Measurements from ENCODE around the gene ZCCHC3. TPM values are rescaled to one million over a fixed set of nuclear protein-coding genes. Genes with fewer than 3 reads are reported as not detected.
A peak's percentile ranks its signal among the peaks of the same experiment; 100 is the strongest.

ZCCHC3 gene
- total and polyA plus RNA-seq, 2 experiments from 2014 or later, result 4.1 to 14.8 TPM

GRCh38 chr20:294602-295001 is 2.8 kb upstream of the ZCCHC3 start:
- Histone ChIP-seq H3K9me2 (ENCODE audit: insufficient read depth) (no peaks in the 10 kb centered on the region), H2AFZ (no peak overlapping the region), H3K36me3 (ENCODE audit: low read depth) (no peaks in the 10 kb centered on the region), H3K4me3 (no peak overlapping the region), H3K4me2 (ENCODE audit: unreplicated experiment) (no peak overlapping the region), H3F3A (ENCODE audit: insufficient read depth) (peaks cover 12% of the 10 kb centered on the region), H3K27ac (no peak overlapping the region), H4K20me1 (ENCODE audit: insufficient read depth) (peaks cover under 1% of the 10 kb centered on the region; the same call in 1 of the 2 replicates), H3K4me1 (ENCODE audit: insufficient read depth) (peaks cover 18% of the 10 kb centered on the region), H3K27me3 (replicated peaks; ENCODE audit: insufficient read depth) (no peaks in the 10 kb centered on the region), H3K9ac (no peak overlapping the region), H3K9me3 (ENCODE audit: low read depth) (no peaks in the 10 kb centered on the region), H3K79me2 (ENCODE audit: insufficient read depth) (peaks cover 33% of the 10 kb centered on the region)
- TF ChIP-seq EZH2phosphoT487 (IDR thresholded peaks at IDR 0.05; ENCODE audit: insufficient read depth, low read depth) (no peak), EZH2 (IDR thresholded peaks at IDR 0.05; ENCODE audit: insufficient read depth, poor library complexity, severe bottlenecking) (no peak)
- WGBS, 2 experiments (ENCODE audit: low coverage in 1 of 2, low lambda C conversion rate in 2 of 2, missing lambda C conversion rate in 2 of 2), result 59 to 66% methylated on average over 5 of the region's 5 CpGs
- no peak for DNase-seq
- in situ Hi-C loops (cut with MboI), result no loop called here

- Histone ChIP-seq H3K27ac (no peak overlapping the region), H3K4me1 (ENCODE audit: insufficient read depth) (peaks cover 24% of the 10 kb centered on the region), H3K79me2 (ENCODE audit: insufficient read depth) (peaks cover 45% of the 10 kb centered on the region), H3F3A (ENCODE audit: insufficient read depth) (peaks cover 18% of the 10 kb centered on the region), H3K4me2 (ENCODE audit: unreplicated experiment) (no peak overlapping the region), H4K20me1 (ENCODE audit: insufficient read depth) (peaks cover 11% of the 10 kb centered on the region; the same call in 1 of the 2 replicates), H3K9me3 (ENCODE audit: low read depth) (no peaks in the 10 kb centered on the region), H3K9me2 (ENCODE audit: insufficient read depth) (no peaks in the 10 kb centered on the region), H3K27me3 (replicated peaks; ENCODE audit: insufficient read depth) (no peaks in the 10 kb centered on the region), H3K36me3 (ENCODE audit: low read depth) (no peaks in the 10 kb centered on the region), H3K9ac (no peak overlapping the region), H2AFZ (no peak overlapping the region), H3K4me3 (no peak overlapping the region)
- no peak for DNase-seq
- TF ChIP-seq EZH2 (IDR thresholded peaks at IDR 0.05; ENCODE audit: insufficient read depth, poor library complexity, severe bottlenecking), result no peak
- no peak for TF ChIP-seq EZH2phosphoT487 (IDR thresholded peaks at IDR 0.05; ENCODE audit: insufficient read depth, low read depth)
- 89 to 91% methylated on average over 4 of the region's 4 CpGs for WGBS, 2 experiments (ENCODE audit: low coverage in 1 of 2, low lambda C conversion rate in 2 of 2, missing lambda C conversion rate in 2 of 2)
- in situ Hi-C loops (cut with MboI), result no loop called here
These were observed 1.6 kb upstream of the ZCCHC3 start for GRCh38 chr20:295804-296203.

GRCh38 chr20:297925-298775 is 780 bp downstream of the ZCCHC3 start:
- Histone ChIP-seq H3K9ac (peak overlapping the region; percentile 92), H2AFZ (peak overlapping the region; percentile 49), H3K4me2 (ENCODE audit: unreplicated experiment) (peak overlapping the region; percentile 87), H3K9me2 (ENCODE audit: insufficient read depth) (no peaks in the 10 kb centered on the region), H3K79me2 (ENCODE audit: insufficient read depth) (peaks cover 59% of the 10 kb centered on the region), H3K27me3 (replicated peaks; ENCODE audit: insufficient read depth) (no peaks in the 10 kb centered on the region), H3K27ac (peak overlapping the region; percentile 81), H3K4me3 (peak overlapping the region; percentile 92), H4K20me1 (ENCODE audit: insufficient read depth) (peaks cover 11% of the 10 kb centered on the region; the same call in 1 of the 2 replicates), H3K9me3 (ENCODE audit: low read depth) (no peaks in the 10 kb centered on the region), H3F3A (ENCODE audit: insufficient read depth) (peaks cover 11% of the 10 kb centered on the region; the same call in 1 of the 2 replicates), H3K4me1 (ENCODE audit: insufficient read depth) (peaks cover 15% of the 10 kb centered on the region), H3K36me3 (ENCODE audit: low read depth) (no peaks in the 10 kb centered on the region)
- in situ Hi-C loops (cut with MboI), result no loop called here
- 0 to 1% methylated on average over 52 to 68 of the region's 75 CpGs for WGBS, 2 experiments (ENCODE audit: low coverage in 1 of 2, low lambda C conversion rate in 2 of 2, missing lambda C conversion rate in 2 of 2)
- DNase-seq, result peak; percentile 88
- TF ChIP-seq EZH2phosphoT487 (IDR thresholded peaks at IDR 0.05; ENCODE audit: insufficient read depth, low read depth) (no peak), EZH2 (IDR thresholded peaks at IDR 0.05; ENCODE audit: insufficient read depth, poor library complexity, severe bottlenecking) (no peak)

- H3K9me2 ChIP-seq (ENCODE audit: insufficient read depth), result no peaks in the 10 kb centered on the region
- H3K4me2 ChIP-seq (ENCODE audit: unreplicated experiment), result peak overlapping the region; percentile 87
- peak overlapping the region; percentile 81 for H3K27ac ChIP-seq
- H3K9ac ChIP-seq, result peak overlapping the region; percentile 92
- peaks cover 15% of the 10 kb centered on the region for H3K4me1 ChIP-seq (ENCODE audit: insufficient read depth)
- no peaks in the 10 kb centered on the region for H3K27me3 ChIP-seq (replicated peaks; ENCODE audit: insufficient read depth)
- TF ChIP-seq EZH2phosphoT487 (IDR thresholded peaks at IDR 0.05; ENCODE audit: insufficient read depth, low read depth) (no peak), EZH2 (IDR thresholded peaks at IDR 0.05; ENCODE audit: insufficient read depth, poor library complexity, severe bottlenecking) (no peak)
- WGBS, 2 experiments (ENCODE audit: low coverage in 1 of 2, low lambda C conversion rate in 2 of 2, missing lambda C conversion rate in 2 of 2), result 3% methylated on average over 15 of the region's 15 CpGs
- H3K4me3 ChIP-seq, result peak overlapping the region; percentile 92
- no peaks in the 10 kb centered on the region for H3K9me3 ChIP-seq (ENCODE audit: low read depth)
- H3K36me3 ChIP-seq (ENCODE audit: low read depth), result no peaks in the 10 kb centered on the region
- H3K79me2 ChIP-seq (ENCODE audit: insufficient read depth), result peaks cover 59% of the 10 kb centered on the region
- in situ Hi-C loops (cut with MboI), result no loop called here
- no peak overlapping the region for H2AFZ ChIP-seq
- DNase-seq, result no peak
- H3F3A ChIP-seq (ENCODE audit: insufficient read depth), result peaks cover 11% of the 10 kb centered on the region; the same call in 1 of the 2 replicates
- peaks cover 11% of the 10 kb centered on the region; the same call in 1 of the 2 replicates for H4K20me1 ChIP-seq (ENCODE audit: insufficient read depth)
These were observed 1.5 kb downstream of the ZCCHC3 start for GRCh38 chr20:298776-299391.
